NB4 (cell line): ENCODE measurements around the gene CD300C.

Experiments used
- CTCF ChIP-seq: IDR thresholded peaks from one replicate; pipeline ENCODE4 v1.5.1; 2012; ENCODE audit warnings: low read depth, low read length
- MYC ChIP-seq: IDR thresholded peaks from 2 replicates; pipeline ENCODE4 v1.6.1; 2011; ENCODE audit warnings: low read depth, low read length
- POLR2A ChIP-seq: IDR thresholded peaks from 2 replicates; pipeline ENCODE4 v1.6.1; 2011; ENCODE audit warnings: mild to moderate bottlenecking; ENCODE audit not compliant: insufficient read length; ENCODE audit errors: extremely low read depth

- TF ChIP-seq POLR2A (no peak), CTCF (no peak), MYC (no peak)
Observed at GRCh38 chr17:74525781-74526288, 20.1 kb downstream of the CD300C start.
